GM19193 (cell line): ENCODE data around the gene ERO1B.

Experiments
- POLR2A ChIP-seq: IDR thresholded peaks from 4 replicates; pipeline ENCODE4 v1.6.1; 2011; ENCODE audit not compliant: insufficient read depth, insufficient read length; ENCODE audit errors: extremely low read depth

ERO1B gene

DNA sequence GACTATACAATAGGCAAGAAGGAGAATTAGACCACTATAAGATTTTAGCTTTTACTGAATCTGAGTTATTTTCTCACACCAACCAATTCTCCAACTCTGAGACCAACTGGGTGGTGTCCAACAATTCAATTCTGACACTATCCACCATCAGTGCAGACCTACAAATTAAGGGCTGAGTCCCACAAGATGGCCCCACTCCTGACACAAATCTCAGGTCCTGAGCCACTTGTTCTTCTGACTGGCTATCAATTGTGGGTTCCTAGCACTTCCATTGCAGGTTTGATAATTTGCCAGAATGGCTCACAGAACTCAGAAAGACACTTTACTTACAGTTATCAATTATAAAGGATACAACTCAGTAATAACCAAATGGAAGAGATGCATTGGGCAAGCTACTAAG lies 6.7 kb downstream of the ERO1B start:
- no peak for TF ChIP-seq POLR2A

DNA sequence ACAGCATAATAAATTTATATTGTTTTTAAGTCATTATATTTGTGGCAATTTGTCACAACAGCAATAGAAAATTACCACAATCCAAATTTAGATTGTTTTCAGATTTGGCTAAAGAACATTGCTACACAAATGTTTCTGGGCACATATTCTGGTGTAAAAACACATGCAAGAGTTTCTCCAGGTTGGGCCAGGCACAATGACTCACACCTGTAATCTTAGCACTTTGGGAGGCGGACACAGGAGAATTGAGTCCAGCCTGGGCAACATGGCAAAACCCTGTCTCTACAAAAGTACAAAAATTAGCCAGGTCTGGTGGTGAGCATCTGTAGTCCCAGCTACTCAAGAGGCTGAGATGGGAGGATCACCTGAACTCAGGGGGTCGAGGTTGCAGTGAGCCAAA lies 8.4 kb downstream of the ERO1B start:
- TF ChIP-seq POLR2A = no peak

DNA sequence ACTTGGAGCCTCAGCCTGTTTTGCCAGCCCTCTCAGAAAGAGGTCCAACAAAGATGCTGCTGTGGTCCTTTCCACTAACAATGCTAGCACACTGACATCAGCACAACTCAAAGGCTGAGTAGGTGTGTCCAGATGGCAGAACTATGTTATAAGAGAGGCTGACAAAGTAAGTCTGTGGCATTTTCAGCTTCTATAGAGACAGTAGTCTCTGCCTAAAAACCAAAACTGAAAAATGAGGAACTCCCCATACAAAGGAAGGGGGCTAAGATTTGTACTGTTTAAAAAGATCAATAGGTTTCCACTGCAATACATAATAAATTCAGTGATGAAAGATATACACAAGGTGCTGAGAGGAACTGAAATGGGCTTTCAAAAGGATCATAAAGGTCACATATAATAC lies 12.3 kb downstream of the ERO1B start:
- no peak for TF ChIP-seq POLR2A

DNA sequence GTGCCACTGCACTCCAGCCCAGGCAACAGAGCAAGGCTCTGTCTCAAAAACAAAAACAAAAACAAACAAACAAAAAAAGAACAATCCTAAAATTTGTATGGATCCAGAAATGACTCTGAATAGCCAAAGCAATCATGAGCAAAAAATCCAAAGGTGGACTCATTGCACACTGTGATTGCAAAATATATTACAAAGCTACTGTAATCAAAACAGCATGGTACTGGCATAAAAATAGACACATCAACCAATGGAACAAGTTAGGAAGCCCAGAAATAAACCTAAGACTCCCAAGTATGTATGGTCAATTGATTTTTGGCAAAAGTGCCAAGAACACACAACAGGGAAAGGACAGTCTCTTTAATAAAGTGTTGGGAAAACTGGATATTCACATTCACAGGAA lies 19.9 kb downstream of the ERO1B start:
- no peak for TF ChIP-seq POLR2A

DNA sequence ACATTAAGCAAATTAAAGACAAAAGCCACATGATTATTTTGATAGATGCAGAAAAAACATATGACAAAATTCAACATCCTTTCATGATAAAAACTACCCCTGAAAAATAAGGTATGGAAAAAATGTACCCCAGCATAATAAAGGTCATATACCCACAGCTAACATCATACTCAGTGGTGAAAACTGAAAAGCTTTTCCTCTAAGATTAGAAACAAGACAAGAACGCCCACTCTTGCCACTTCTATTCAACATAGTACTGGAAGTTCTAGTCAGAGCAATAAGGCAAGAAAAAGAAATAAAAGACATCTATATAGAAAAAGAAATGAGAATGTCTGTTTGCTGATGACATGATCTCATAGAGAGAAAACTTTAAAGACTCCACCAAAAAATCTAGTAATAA lies 20.7 kb downstream of the ERO1B start:
- TF ChIP-seq POLR2A = no peak

DNA sequence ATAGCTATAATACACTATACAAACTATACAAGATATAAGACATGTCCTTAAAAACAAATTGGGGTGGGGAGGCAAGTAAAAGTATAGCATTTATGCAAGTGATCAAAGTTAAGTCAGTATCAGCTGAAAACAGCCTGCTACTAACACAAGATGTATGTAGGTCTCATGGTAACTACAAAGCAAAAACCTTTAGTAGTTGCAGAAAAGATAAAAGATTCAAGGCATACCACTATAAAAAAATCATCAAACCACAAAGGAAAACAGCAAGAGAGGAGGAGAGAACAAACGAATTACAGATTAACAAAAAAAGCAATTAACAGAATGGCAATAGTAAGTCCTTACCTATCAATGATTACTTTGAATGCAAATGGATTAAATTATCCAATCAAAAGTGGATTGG lies 22.7 kb downstream of the ERO1B start:
- no peak for TF ChIP-seq POLR2A

DNA sequence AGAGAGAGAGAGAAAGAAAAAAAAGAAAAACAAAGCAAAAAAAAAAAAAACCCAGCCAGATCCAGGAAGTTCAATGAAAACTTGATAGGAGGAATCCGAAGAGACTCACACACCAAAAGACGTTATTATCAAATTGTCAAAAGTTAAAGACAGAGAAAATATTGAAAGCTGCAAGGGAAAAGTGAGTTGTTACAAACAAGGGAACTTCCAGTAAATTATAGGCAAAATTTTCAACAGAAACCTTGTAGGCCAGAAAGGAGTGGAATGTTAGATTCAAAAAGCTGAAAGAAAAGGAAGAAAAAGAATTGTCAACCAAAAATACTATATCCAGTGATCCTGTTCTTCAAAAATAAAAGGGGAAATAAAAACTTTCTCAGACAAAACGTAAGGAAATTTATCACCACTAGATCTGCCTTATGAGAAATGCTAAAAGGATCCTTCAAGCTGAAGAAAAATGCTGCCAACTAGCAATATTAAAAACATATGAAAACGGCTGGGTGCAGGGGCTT lies 23.6 kb downstream of the ERO1B start:
- TF ChIP-seq POLR2A = no peak

DNA sequence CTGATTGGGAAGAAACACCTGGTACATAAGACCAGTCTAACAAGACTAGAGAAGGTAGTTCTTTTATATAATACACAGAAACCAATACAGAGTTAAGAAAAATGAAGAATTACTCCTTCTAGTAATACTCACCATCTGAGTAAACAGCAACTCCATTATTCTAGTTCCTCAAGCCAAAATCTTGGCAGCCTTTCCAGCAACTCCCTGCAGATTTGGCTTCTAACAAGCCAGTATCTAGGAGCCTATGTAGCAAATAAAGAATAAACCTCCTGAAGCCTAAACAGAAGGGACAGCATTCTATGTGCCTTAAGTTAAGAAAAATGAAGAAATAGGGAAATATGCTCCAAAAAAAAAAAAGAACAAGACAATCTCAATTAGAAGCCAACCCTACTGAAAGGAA lies 24.5 kb downstream of the ERO1B start:
- no peak for TF ChIP-seq POLR2A

DNA sequence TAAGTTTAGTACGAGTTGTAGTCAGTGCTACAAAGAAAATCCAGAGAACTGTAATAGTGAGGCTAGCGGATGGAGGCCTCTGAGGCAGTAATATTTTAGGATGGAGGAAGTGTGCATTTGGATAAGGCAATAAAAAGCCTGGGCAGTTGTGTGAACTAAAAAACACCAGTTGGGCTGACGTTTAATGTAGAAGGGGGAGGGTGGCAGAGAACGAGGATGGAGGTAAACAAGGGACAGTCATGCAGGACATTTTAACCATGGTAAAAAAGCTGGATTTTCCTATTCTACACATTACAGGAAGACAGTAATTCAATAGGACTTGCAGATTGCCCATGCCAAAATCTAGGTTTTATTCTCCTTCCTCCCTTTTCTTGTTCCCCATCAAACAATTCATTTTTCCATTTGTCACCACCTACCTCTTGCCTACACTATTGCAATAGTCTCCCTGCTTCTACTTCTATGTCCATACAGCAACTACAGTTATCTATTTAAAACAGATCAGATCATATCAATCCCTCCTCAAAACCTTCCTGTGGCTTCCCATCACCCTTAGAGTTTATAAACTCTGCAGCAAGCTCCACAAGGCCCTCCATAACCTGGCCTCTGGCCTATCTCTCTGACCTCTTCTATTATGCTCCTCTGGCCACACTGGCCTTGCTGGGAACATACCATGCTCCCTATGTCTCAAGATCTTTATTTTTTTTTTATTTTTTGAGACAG lies 27.7 kb downstream of the ERO1B start:
- no peak for TF ChIP-seq POLR2A

DNA sequence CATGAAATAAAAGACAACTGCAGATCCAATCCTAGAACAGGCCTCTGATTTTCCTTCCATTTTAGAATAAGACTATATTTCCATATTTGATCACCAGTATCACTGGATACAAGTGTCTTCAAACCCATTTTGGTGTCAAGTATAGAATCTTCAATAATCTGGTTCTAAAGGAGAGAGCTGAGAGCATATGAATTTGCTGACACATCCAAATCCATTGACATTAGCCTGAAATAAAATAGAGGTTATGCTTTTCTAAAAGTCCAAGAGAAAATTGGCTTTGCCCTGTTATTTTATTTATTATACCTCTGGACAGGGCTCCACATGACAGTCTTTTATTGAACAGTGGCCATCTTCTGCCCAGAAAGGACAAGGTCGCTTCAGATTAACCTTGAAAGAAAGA lies 28.6 kb downstream of the ERO1B start:
- no peak for TF ChIP-seq POLR2A

DNA sequence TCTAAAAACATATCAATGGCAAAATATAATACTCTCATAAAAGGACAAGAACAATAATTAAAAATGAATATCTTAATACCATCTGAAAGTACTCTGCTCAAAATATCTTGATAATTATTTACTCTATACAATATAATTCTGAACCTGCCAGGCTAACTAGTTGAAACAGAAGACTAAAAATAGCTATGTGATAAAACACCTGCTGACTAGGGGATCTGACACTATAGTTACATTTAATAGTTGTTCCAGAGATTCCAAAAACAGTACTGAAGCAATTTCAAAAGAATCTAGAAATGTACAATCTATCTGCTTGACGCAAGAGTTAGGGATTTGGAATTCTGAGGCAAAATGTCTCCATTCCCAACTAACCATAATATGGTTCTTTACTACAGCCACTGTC lies 30.2 kb downstream of the ERO1B start:
- TF ChIP-seq POLR2A = no peak

DNA sequence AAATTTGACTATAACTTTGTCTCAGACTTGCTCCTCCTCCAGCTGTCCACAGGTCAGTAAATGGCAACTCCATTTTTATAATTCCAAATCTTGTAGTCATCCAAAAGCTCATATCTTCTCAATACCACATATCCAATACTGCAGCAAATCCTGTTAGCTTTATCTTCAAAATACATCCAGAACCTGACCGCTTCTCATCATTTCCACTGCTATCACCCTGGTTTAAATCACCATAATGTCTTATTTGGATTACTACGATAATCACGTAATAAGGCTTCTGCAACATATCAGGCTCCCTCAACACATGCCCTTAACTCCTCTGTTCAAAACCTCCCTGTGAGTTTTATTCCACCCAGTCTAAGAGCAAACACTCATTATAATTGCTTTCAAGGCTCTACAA lies 34.5 kb downstream of the ERO1B start:
- TF ChIP-seq POLR2A = no peak

DNA sequence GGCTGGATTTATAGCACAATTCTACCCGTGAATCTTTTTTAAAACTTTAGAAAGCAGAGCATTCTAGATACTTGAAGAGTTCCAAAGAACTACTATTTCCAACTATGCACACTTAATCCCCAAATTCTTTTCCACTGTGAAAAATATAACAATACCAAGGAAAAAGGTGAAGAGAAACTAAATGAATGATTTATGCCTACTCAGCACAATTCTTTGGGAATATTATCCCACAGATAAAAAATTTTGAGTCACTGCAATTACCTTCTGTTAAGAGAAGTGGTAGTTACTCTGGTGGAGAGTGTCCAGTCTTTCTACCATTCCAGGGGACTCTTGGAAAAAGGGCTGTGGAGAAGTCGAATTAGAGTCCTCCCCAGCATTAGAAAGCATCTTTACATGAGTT lies 39.2 kb downstream of the ERO1B start:
- no peak for TF ChIP-seq POLR2A

DNA sequence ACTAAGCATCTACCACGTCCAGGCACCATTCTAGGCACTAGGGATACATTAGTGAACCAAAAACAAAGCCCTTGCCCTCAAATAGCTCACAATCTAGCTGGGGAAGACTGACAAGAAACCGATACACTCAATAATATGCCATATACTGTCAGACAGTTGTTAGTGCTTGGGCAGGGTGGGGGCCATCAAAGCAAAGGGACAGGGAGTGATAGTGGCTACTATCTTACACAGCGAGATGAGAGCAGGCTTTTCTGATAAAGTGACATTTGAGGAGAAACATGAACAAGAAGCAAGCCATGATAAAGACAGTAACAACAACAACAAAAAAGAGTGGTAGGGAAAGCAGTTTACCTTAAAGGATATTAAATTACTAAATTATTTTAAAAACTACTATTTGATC lies 41.1 kb downstream of the ERO1B start:
- no peak for TF ChIP-seq POLR2A

DNA sequence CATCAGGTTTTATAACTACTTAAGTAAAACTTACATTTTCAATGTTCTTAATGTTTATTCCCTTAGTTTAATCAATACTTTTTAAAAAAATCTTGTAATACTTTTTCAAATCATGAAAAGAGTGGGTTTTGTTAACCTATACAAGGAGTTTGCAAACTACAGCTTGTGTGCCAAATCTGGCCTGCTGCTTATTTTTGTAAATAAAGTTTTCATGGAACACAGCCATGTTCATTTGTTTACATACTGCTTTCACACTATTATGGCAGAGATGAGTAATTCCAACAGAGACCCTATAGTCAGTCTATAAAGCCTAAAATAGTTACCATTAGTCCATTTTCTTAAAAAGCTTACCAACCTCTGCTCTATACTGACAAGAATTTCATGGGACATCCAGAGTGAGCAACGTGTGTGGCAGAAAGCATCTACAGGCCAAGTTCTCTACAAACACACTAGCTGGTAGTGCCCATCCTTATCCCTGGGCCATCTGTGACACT lies 42.6 kb downstream of the ERO1B start:
- TF ChIP-seq POLR2A = no peak

DNA sequence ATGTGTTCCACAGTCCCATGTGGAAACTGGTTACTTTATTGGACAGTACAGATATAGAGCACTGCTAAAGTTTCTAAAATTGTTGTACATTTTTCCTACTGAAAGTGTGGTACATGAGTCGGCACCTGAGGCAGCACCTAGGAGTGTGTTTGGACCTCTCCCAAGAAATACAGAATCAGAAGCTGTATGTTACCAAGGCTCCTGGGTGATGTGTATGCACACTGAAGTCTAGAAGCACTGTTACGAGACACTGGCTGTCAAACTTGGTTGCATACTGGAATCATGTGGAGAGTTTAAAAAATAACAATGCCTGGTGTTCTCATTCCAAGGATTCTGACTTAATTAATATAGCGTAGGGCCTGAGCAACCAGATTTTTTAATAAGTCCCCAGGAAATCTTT lies 46.6 kb downstream of the ERO1B start:
- no peak for TF ChIP-seq POLR2A

DNA sequence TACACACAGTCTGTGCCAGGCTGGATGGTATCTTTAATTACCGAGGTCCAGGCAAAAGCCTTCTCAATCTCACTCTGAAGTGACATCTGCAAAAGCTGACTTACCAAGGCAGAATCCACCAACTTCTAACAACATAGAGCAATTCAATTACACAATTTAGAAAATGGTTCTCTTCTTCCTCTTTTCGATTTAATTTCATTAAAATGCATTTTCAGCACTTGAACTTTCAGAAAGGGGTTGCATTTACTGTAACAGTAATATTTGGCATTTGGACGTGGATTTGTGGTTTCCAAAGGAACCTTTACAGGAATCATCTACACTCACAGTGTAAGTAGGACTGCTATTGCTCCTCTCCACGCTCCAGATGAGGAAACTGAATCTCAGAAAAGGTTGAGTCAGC lies 53.3 kb downstream of the ERO1B start:
- no peak for TF ChIP-seq POLR2A
